OCI-LY7 (cell line): ENCODE measurements around the gene ZMIZ1.

Experiments
- CTCF ChIP-seq: fragments of 200-600 bp; sonication (generic); conservative IDR thresholded peaks from 2 replicates; pipeline ENCODE4 v1.5.1; 2014; ENCODE audit warnings: mild to moderate bottlenecking, antibody characterized with exemption, low read length, moderate library complexity, mixed read lengths
- EZH2phosphoT487 ChIP-seq: fragments of 200-600 bp; sonication (generic); IDR thresholded peaks from 2 replicates; pipeline ENCODE4 v1.6.1; 2018; ENCODE audit warnings: low read depth, borderline replicate concordance, mild to moderate bottlenecking, mixed run types, antibody characterized with exemption, low read length, moderate library complexity, mixed read lengths

- peak; percentile 94 for TF ChIP-seq CTCF
- no peak for TF ChIP-seq EZH2phosphoT487
Measured at GRCh38 chr10:79195091-79195923, 126.5 kb downstream of the ZMIZ1 start.
